C4-2B (cell line): Measurements from ENCODE around the gene CCDC78.

Experiments
- ZFX ChIP-seq: fragments of 450-650 bp; IDR thresholded peaks from 2 replicates; pipeline ENCODE4 v1.6.1; 2017
- TF ChIP-seq, protein P1 (sequence below): fragments of 450-650 bp; conservative IDR thresholded peaks from 2 replicates; pipeline ENCODE4 v1.5.1; 2017; ENCODE audit warnings: mild to moderate bottlenecking

- TF ChIP-seq, protein P1, sequence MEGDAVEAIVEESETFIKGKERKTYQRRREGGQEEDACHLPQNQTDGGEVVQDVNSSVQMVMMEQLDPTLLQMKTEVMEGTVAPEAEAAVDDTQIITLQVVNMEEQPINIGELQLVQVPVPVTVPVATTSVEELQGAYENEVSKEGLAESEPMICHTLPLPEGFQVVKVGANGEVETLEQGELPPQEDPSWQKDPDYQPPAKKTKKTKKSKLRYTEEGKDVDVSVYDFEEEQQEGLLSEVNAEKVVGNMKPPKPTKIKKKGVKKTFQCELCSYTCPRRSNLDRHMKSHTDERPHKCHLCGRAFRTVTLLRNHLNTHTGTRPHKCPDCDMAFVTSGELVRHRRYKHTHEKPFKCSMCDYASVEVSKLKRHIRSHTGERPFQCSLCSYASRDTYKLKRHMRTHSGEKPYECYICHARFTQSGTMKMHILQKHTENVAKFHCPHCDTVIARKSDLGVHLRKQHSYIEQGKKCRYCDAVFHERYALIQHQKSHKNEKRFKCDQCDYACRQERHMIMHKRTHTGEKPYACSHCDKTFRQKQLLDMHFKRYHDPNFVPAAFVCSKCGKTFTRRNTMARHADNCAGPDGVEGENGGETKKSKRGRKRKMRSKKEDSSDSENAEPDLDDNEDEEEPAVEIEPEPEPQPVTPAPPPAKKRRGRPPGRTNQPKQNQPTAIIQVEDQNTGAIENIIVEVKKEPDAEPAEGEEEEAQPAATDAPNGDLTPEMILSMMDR, result no peak
- TF ChIP-seq ZFX, result no peak
Measured at GRCh38 chr16:714558-715476, 11.4 kb downstream of the CCDC78 start, which contains the start of gene METRN.
